Measurements from ENCODE around the gene FGB. TPM values are rescaled to one million over a fixed set of nuclear protein-coding genes. Genes with fewer than 3 reads are reported as not detected.
"Not testable (repeated sequence)": the region's sequence is repeated elsewhere in the genome, so short reads cannot be mapped to it uniquely, and the experiment has no call there.

Gene FGB
- polyA plus RNA-seq, 2 donors, result not detected

DNA sequence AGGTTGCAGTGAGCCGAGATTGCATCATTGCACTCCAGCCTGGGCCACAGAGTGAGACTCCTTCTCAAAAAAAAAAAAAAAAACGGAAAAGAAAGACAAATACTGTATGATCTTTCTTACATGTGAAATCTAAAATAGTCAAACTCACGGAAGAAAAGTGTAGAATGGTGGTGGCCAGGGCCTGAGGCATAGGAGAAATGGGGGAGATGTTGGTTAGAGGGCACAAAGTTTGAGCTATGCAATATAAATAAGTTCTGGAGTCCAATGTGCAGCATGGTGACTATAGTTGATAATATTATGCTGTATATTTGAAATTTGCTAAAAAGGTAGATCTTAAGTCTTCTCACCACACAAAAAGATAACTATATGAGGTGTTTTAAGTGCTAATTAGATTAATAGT lies 29.1 kb downstream of the FGB start:
- no peak overlapping the region for H3K4me3 ChIP-seq (ENCODE audit: low read depth in 1 of 2, low read length in 2 of 2)
- H3K9me3 ChIP-seq (ENCODE audit: control insufficient read depth in 2 of 2, insufficient read depth in 1 of 2, low read depth in 1 of 2, low read length in 1 of 2), result no peaks in the 10 kb centered on the region
- no peaks in the 10 kb centered on the region for H3K4me1 ChIP-seq (ENCODE audit: control insufficient read depth in 2 of 2, insufficient read depth in 2 of 2, low read length in 1 of 2)
- WGBS, 2 donors, result 77 to 80% methylated on average over 3 of the region's 3 CpGs
- peaks cover 2 to 3% of the 10 kb centered on the region in 2 donors for H3K27me3 ChIP-seq (ENCODE audit: control insufficient read depth in 1 of 2, insufficient read depth in 2 of 2, low read length in 2 of 2)
- H3K36me3 ChIP-seq (ENCODE audit: control insufficient read depth in 2 of 2, insufficient read depth in 2 of 2, low read length in 1 of 2), result no peaks in the 10 kb centered on the region
- H3K27ac ChIP-seq (ENCODE audit: low read depth in 2 of 2, low read length in 1 of 2), result no peak overlapping the region

DNA sequence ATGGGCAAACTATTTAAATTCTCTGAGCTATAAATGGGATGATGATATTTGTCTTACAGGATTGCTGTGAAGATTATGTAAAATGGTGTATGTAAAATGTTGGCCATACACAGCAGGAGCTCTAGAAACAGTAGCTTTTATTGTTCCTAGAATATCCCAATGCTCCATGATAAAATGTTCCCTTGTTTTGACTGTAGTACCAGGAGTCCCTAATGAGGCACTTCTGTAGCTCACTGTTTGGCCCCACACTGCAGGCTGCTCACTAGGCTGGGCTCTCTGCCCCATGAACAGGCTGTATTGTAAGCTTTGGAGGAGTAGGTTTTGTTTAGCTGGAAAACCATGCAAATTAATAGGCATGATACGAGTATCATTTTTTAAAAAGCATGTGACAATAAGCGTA lies 31.1 kb downstream of the FGB start:
- 38 to 76% methylated on average over 2 of the region's 2 CpGs for WGBS, 2 donors
- no peaks in the 10 kb centered on the region for H3K4me1 ChIP-seq (ENCODE audit: control insufficient read depth in 2 of 2, insufficient read depth in 2 of 2, low read length in 1 of 2)
- no peak overlapping the region for H3K4me3 ChIP-seq (ENCODE audit: low read depth in 1 of 2, low read length in 2 of 2)
- H3K36me3 ChIP-seq (ENCODE audit: control insufficient read depth in 2 of 2, insufficient read depth in 2 of 2, low read length in 1 of 2), result no peaks in the 10 kb centered on the region
- peaks cover 2 to 3% of the 10 kb centered on the region in 2 donors for H3K27me3 ChIP-seq (ENCODE audit: control insufficient read depth in 1 of 2, insufficient read depth in 2 of 2, low read length in 2 of 2)
- H3K27ac ChIP-seq (ENCODE audit: low read depth in 2 of 2, low read length in 1 of 2), result no peak overlapping the region
- H3K9me3 ChIP-seq (ENCODE audit: control insufficient read depth in 2 of 2, insufficient read depth in 1 of 2, low read depth in 1 of 2, low read length in 1 of 2), result no peaks in the 10 kb centered on the region

DNA sequence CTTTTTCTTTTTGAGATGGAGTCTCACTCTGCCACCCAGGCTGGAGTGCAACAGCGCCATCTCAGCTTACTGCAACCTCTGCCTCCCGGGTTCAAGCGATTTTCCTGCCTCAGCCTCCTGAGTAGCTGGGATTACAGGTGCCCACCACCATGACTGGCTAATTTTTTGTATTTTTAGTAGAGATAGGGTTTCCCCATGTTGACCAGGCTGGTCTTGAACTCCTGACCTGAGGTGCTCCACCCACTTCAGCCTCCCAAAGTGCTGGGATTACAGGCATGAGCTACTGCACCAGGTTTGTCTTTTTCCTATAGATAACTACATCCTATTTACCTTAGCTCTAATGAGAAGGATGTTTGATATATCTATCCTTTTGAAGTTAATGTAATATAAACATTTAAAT lies 31.5 kb downstream of the FGB start:
- H3K27ac ChIP-seq (ENCODE audit: low read depth in 2 of 2, low read length in 1 of 2); H3K4me3 ChIP-seq (ENCODE audit: low read depth in 1 of 2, low read length in 2 of 2); H3K36me3 ChIP-seq (ENCODE audit: control insufficient read depth in 2 of 2, insufficient read depth in 2 of 2, low read length in 1 of 2); H3K27me3 ChIP-seq (ENCODE audit: control insufficient read depth in 1 of 2, insufficient read depth in 2 of 2, low read length in 2 of 2); H3K9me3 ChIP-seq (ENCODE audit: control insufficient read depth in 2 of 2, insufficient read depth in 1 of 2, low read depth in 1 of 2, low read length in 1 of 2); H3K4me1 ChIP-seq (ENCODE audit: control insufficient read depth in 2 of 2, insufficient read depth in 2 of 2, low read length in 1 of 2): not testable (repeated sequence)
- WGBS, 2 donors, result 85 to 95% methylated on average over 3 of the region's 3 CpGs

DNA sequence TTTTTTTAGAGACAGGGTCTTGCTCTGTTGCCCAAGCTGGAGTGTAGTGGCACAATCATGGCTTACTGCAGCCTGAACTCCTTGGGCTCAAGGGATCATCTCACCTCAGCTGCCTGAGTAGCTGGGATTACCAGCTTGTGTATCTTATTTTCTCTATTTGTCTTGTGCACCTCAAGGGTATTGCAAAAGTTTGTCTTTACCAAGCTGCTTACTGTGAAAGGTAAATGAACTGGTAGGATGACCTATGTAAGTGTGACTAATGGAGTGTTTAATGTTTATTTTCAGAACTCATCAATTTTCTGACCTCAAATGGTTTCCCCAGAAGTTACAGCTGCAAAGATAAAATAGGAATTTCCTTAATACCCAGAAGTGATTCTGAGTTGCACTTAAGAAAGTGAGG lies 33.0 kb downstream of the FGB start:
- Histone ChIP-seq H3K27ac (ENCODE audit: low read depth in 2 of 2, low read length in 1 of 2) (no peak overlapping the region), H3K4me1 (ENCODE audit: control insufficient read depth in 2 of 2, insufficient read depth in 2 of 2, low read length in 1 of 2) (no peaks in the 10 kb centered on the region), H3K9me3 (ENCODE audit: control insufficient read depth in 2 of 2, insufficient read depth in 1 of 2, low read depth in 1 of 2, low read length in 1 of 2) (no peaks in the 10 kb centered on the region), H3K36me3 (ENCODE audit: control insufficient read depth in 2 of 2, insufficient read depth in 2 of 2, low read length in 1 of 2) (no peaks in the 10 kb centered on the region), H3K4me3 (ENCODE audit: low read depth in 1 of 2, low read length in 2 of 2) (no peak overlapping the region), H3K27me3 (ENCODE audit: control insufficient read depth in 1 of 2, insufficient read depth in 2 of 2, low read length in 2 of 2) (peaks cover 0 to 3% of the 10 kb centered on the region in 2 donors)

DNA sequence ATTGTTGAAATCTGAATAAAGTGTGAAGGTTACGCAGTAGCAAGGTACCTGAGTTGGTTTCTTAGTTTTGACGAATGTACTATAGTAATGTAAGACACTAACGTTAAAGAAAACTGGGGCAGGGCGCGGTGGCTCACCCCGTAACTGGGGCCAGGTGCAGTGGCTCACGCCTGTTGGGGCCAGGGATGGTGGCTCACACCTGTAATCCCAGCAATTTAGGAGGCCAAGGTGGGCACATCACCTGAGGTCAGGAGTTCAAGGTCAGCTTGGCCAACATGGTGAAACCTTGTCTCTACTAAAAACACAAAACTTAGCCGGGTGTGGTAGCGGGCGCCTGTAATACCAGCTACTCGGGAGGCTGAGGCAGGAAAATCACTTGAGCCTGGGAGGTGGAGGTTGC lies 34.5 kb downstream of the FGB start:
- WGBS, 2 donors, result 90% methylated on average over 11 of the region's 11 CpGs
- not testable (repeated sequence) for H3K27ac ChIP-seq (ENCODE audit: low read depth in 2 of 2, low read length in 1 of 2); H3K36me3 ChIP-seq (ENCODE audit: control insufficient read depth in 2 of 2, insufficient read depth in 2 of 2, low read length in 1 of 2); H3K27me3 ChIP-seq (ENCODE audit: control insufficient read depth in 1 of 2, insufficient read depth in 2 of 2, low read length in 2 of 2); H3K4me1 ChIP-seq (ENCODE audit: control insufficient read depth in 2 of 2, insufficient read depth in 2 of 2, low read length in 1 of 2); H3K9me3 ChIP-seq (ENCODE audit: control insufficient read depth in 2 of 2, insufficient read depth in 1 of 2, low read depth in 1 of 2, low read length in 1 of 2); H3K4me3 ChIP-seq (ENCODE audit: low read depth in 1 of 2, low read length in 2 of 2)

DNA sequence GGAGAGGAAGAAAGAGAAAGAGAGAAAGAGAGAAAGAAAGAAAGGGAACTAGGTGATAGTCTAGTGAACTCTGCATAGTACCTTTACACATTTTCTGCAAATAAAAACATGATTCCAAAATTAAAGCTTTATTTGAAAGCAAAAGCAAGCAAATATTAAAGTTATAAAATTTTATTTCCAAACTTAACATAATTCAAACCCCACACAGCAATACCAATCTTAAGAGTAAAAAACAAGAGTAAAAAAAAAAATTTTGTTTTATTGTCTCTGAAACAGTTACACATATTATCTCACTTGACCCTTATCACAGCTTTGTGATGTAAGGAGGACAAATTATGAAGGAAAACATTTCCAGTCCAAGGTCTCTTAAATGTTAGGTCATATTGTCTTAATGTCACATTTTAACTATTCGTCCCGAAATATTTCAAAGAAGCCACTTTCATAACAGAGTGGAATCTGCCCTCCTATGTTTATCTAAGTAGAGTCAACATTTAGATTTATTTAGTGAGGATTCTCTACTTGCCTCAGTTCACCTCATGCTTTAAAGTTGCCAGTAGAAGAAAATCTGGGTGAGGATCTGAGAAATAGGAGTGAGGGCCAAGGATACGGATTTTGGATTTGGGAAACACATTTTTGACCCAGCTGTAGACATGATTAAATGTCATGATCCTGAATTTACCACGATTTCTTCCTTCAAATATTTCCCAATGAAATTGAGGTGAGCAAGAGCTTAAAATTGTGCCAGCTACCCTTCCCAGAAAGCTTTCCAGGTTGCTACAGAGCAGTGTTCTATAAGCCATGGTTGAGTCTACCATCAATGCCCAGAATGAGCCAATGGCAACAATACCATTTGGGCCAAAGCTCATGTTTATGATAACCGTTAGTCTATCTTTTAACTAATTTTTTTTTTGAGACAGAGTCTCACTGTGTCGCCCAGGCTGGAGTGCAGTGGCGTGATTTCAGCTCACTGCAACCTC lies 35.3 kb downstream of the FGB start:
- Histone ChIP-seq H3K36me3 (ENCODE audit: control insufficient read depth in 2 of 2, insufficient read depth in 2 of 2, low read length in 1 of 2) (no peaks in the 10 kb centered on the region), H3K9me3 (ENCODE audit: control insufficient read depth in 2 of 2, insufficient read depth in 1 of 2, low read depth in 1 of 2, low read length in 1 of 2) (no peaks in the 10 kb centered on the region), H3K27me3 (ENCODE audit: control insufficient read depth in 1 of 2, insufficient read depth in 2 of 2, low read length in 2 of 2) (no peaks in the 10 kb centered on the region), H3K27ac (ENCODE audit: low read depth in 2 of 2, low read length in 1 of 2) (no peak overlapping the region), H3K4me3 (ENCODE audit: low read depth in 1 of 2, low read length in 2 of 2) (no peak overlapping the region), H3K4me1 (ENCODE audit: control insufficient read depth in 2 of 2, insufficient read depth in 2 of 2, low read length in 1 of 2) (no peaks in the 10 kb centered on the region)
- 80 to 81% methylated on average over 7 of the region's 7 CpGs for WGBS, 2 donors

DNA sequence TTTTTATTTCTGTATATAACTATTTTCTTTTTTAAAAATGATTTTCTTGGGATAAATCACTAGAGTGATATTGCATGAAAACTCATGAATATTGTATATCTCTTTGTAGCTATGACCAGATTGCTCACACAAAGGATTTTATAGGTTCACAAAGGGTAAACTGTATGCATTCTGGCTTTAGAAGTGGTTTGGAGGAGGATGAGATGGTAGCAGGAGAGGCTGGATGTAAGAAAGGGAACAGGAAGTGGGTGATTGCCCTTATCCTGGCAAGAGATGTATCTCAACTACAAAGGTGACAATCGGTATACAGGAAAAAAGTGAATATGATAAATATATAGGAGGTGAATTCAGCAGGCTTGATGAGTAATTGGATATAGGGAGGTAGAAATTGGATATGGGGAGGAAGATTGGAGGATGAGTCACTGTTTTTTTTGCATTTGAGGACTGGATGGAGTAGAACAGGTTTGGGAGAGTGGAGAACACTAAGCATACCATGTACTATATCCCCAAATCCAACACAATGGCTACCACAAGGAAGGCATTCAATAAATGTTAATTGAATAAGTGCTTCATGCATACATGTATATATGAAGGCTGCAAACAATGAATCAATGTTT lies 39.7 kb downstream of the FGB start:
- Histone ChIP-seq H3K4me1 (ENCODE audit: control insufficient read depth in 2 of 2, insufficient read depth in 2 of 2, low read length in 1 of 2) (no peaks in the 10 kb centered on the region), H3K4me3 (ENCODE audit: low read depth in 1 of 2, low read length in 2 of 2) (no peak overlapping the region), H3K27ac (ENCODE audit: low read depth in 2 of 2, low read length in 1 of 2) (no peak overlapping the region), H3K27me3 (ENCODE audit: control insufficient read depth in 1 of 2, insufficient read depth in 2 of 2, low read length in 2 of 2) (no peaks in the 10 kb centered on the region), H3K36me3 (ENCODE audit: control insufficient read depth in 2 of 2, insufficient read depth in 2 of 2, low read length in 1 of 2) (no peaks in the 10 kb centered on the region), H3K9me3 (ENCODE audit: control insufficient read depth in 2 of 2, insufficient read depth in 1 of 2, low read depth in 1 of 2, low read length in 1 of 2) (no peaks in the 10 kb centered on the region)
- WGBS, 2 donors, result 46 to 47% methylated on average over 1 of the region's 1 CpG

DNA sequence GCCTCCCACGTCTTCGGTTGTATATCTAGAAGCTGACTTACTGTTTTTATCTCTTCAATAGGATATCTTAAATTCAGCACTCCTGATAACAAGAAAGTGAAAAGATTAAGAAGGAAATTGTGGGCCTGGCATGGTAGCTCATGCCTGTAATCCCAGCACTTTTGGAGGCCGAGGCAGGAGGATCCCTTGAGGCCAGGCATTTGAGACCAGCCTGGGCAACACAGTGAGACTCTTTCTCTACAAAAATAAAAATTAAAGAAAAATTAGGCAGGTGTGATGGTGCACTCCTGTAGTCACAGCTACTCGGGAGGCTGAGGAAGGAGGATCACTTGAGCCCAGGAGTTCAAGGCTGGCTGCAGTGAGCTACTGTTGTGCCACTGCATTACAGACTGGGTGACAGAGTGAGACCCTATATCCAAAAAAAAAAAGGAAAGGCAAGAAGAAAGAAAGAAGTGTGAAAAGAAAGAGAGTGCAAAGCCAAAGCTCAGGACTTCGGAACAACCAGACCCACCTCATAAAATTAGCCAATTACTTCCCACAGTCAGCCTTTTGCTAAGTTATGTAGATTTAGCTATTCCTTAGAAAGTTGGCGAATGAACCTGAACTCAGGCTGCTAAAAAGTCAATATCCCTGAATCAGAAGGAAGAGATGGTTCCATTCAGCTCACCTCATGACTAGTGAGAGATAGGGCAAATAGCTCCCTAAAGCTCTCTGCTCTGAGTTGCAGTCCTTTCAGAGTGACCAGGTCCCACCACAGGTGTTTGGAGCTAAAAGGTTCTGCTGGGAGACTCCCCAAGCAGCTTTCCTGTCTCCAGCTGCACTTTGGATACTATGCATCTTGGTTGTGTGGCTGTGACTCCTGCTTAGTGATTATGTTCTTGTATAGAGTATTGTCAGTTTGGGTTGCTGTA lies 40.5 kb downstream of the FGB start:
- WGBS, 2 donors, result 88 to 90% methylated on average over 6 of the region's 6 CpGs
- Histone ChIP-seq H3K36me3 (ENCODE audit: control insufficient read depth in 2 of 2, insufficient read depth in 2 of 2, low read length in 1 of 2) (no peaks in the 10 kb centered on the region), H3K4me3 (ENCODE audit: low read depth in 1 of 2, low read length in 2 of 2) (no peak overlapping the region), H3K9me3 (ENCODE audit: control insufficient read depth in 2 of 2, insufficient read depth in 1 of 2, low read depth in 1 of 2, low read length in 1 of 2) (no peaks in the 10 kb centered on the region), H3K27ac (ENCODE audit: low read depth in 2 of 2, low read length in 1 of 2) (no peak overlapping the region), H3K4me1 (ENCODE audit: control insufficient read depth in 2 of 2, insufficient read depth in 2 of 2, low read length in 1 of 2) (no peaks in the 10 kb centered on the region), H3K27me3 (ENCODE audit: control insufficient read depth in 1 of 2, insufficient read depth in 2 of 2, low read length in 2 of 2) (no peaks in the 10 kb centered on the region)

DNA sequence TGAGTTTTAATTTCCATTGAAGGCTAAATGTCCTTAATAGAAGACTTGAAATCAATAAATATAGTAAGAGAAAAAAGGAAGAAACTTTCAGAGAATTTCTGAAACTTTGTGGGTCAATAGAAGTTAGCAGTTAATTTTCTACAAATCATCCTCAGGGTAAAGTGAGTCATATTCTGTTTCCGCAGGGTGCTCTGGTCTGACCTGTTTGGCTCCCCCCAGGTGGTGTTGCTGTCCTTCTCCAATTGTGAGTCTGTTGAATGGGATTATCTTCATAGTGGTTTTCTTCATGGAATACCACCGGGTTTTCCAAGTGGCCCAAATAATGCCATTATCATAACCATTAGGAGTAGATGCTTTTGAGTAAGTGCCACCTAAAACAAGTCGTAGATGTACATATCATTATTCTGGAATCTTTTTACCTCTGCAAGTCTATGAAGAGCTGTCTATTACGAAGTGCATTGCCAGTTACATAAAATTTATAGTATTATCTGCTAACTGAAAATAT lies 41.9 kb downstream of the FGB start:
- H3K27ac ChIP-seq (ENCODE audit: low read depth in 2 of 2, low read length in 1 of 2), result no peak overlapping the region

More for the DNA sequence above, 41.9 kb downstream of the FGB start:
- Histone ChIP-seq H3K27me3 (ENCODE audit: control insufficient read depth in 1 of 2, insufficient read depth in 2 of 2, low read length in 2 of 2) (no peaks in the 10 kb centered on the region), H3K9me3 (ENCODE audit: control insufficient read depth in 2 of 2, insufficient read depth in 1 of 2, low read depth in 1 of 2, low read length in 1 of 2) (no peaks in the 10 kb centered on the region), H3K4me3 (ENCODE audit: low read depth in 1 of 2, low read length in 2 of 2) (no peak overlapping the region), H3K36me3 (ENCODE audit: control insufficient read depth in 2 of 2, insufficient read depth in 2 of 2, low read length in 1 of 2) (no peaks in the 10 kb centered on the region), H3K4me1 (ENCODE audit: control insufficient read depth in 2 of 2, insufficient read depth in 2 of 2, low read length in 1 of 2) (no peaks in the 10 kb centered on the region)
- 68 to 72% methylated on average over 4 of the region's 4 CpGs for WGBS, 2 donors
